IMR-90 (cell line): ENCODE data around the gene AP1M2. TPM values are rescaled to one million over a fixed set of nuclear protein-coding genes. Genes with fewer than 3 reads are reported as not detected.

Experiments
- ATAC-seq: fragments of 200-7000 bp; cut with Tn5 transposase; 2 replicates; pipeline ENCODE4 v1.9.1; 2020; ENCODE audit warnings: low read depth, mild to moderate bottlenecking, moderate library complexity
- BruUV-seq: library from RNA; stranded (reverse); fragments of 400-500 nt; replicated peaks from 2 replicates; lab custom pipeline; 2021; lab: Mats Ljungman, UMichigan
- CTCF ChIA-PET: fragments of 300-600 bp; formaldehyde crosslinking; extraction: SDS; loops from one replicate; lab custom pipeline; 2021; ENCODE audit warnings: antibody characterized with exemption; lab: Yijun Ruan, JAX
- POLR2A ChIA-PET: fragments of 300-600 bp; sonication (Branson Sonifier 250); formaldehyde crosslinking; loops from one replicate; lab custom pipeline; 2022; ENCODE audit warnings: antibody characterized with exemption; ENCODE audit not compliant: unreplicated experiment; lab: Charles Lee
- DNase-seq: peaks from one replicate; pipeline ENCODE4 v3.0.0; 2013
- H2AFZ ChIP-seq: replicated peaks from 2 replicates; pipeline ENCODE3; 2013; ENCODE audit warnings: low read length, mild to moderate bottlenecking; ENCODE audit not compliant: poor library complexity
- H2AK5ac ChIP-seq: 2 replicates; pipeline ENCODE4 v1.6.1; 2013; ENCODE audit warnings: low read depth, low read length, inconsistent platforms
- H2AK9ac ChIP-seq: replicated peaks from 2 replicates; pipeline ENCODE3; 2013; ENCODE audit warnings: mild to moderate bottlenecking, low read depth, low read length, moderate library complexity; ENCODE audit not compliant: poor library complexity
- H2BK120ac ChIP-seq: 2 replicates; pipeline ENCODE4 v1.6.1; 2013; ENCODE audit warnings: low read depth, low read length, inconsistent platforms
- H2BK15ac ChIP-seq: 3 replicates; pipeline ENCODE4 v1.6.1; 2013; ENCODE audit warnings: low read depth, low read length, inconsistent platforms
- H2BK20ac ChIP-seq: 2 replicates; pipeline ENCODE4 v1.6.1; 2013; ENCODE audit warnings: low read depth, mild to moderate bottlenecking, inconsistent platforms, low read length, moderate library complexity
- H2BK5ac ChIP-seq: 2 replicates; pipeline ENCODE4 v1.6.1; 2013; ENCODE audit warnings: mild to moderate bottlenecking, low read depth, low read length, inconsistent platforms; ENCODE audit not compliant: poor library complexity, severe bottlenecking
- H3K14ac ChIP-seq: replicated peaks from 2 replicates; pipeline ENCODE4 v1.6.1; 2013; ENCODE audit warnings: low read depth, low read length, inconsistent platforms
- H3K18ac ChIP-seq: 2 replicates; pipeline ENCODE4 v1.6.1; 2013; ENCODE audit warnings: low read depth, low read length, control low read depth
- H3K23ac ChIP-seq: 2 replicates; pipeline ENCODE4 v1.6.1; 2013; ENCODE audit warnings: low read depth, low read length, inconsistent platforms
- H3K27ac ChIP-seq: 2 replicates; pipeline ENCODE4 v1.5.1; 2013; ENCODE audit warnings: mild to moderate bottlenecking, control low read depth, low read length; ENCODE audit not compliant: insufficient read depth
- H3K27me3 ChIP-seq: 2 replicates; pipeline ENCODE4 v1.6.1; 2013; ENCODE audit warnings: low read length; ENCODE audit not compliant: control insufficient read depth, insufficient read depth
- H3K36me3 ChIP-seq: 2 replicates; pipeline ENCODE4 v1.6.1; 2013; ENCODE audit warnings: low read length, mixed read lengths; ENCODE audit not compliant: control insufficient read depth, insufficient read depth
- H3K4ac ChIP-seq: 2 replicates; pipeline ENCODE4 v1.6.1; 2013; ENCODE audit warnings: low read depth, low read length, inconsistent platforms
- H3K4me1 ChIP-seq: 2 replicates; pipeline ENCODE4 v1.6.1; 2013; ENCODE audit warnings: low read length, mixed read lengths; ENCODE audit not compliant: control insufficient read depth, insufficient read depth
- H3K4me2 ChIP-seq: 2 replicates; pipeline ENCODE4 v1.6.1; 2013; ENCODE audit warnings: low read depth, mild to moderate bottlenecking, control low read depth, low read length, moderate library complexity
- H3K4me3 ChIP-seq: 2 replicates; pipeline ENCODE4 v1.5.1; 2013; ENCODE audit warnings: low read depth, mild to moderate bottlenecking, control low read depth, low read length, moderate library complexity; ENCODE audit not compliant: insufficient read depth
- H3K56ac ChIP-seq: 2 replicates; pipeline ENCODE4 v1.6.1; 2013; ENCODE audit warnings: low read length, inconsistent platforms; ENCODE audit not compliant: insufficient read depth; ENCODE audit errors: extremely low read depth
- H3K79me1 ChIP-seq, 2 experiments: 2 replicates each; pipeline ENCODE4 v1.6.1; 2013; ENCODE audit warnings: low read length in 2 of 2, inconsistent platforms in 1 of 2, low read depth in 1 of 2
- H3K9ac ChIP-seq: 2 replicates; pipeline ENCODE4 v1.6.1; 2013; ENCODE audit warnings: low read depth, low read length, control low read depth
- H3K9me1 ChIP-seq: 2 replicates; pipeline ENCODE4 v1.6.1; 2013; ENCODE audit warnings: low read length, inconsistent platforms; ENCODE audit not compliant: insufficient read depth
- H3K9me3 ChIP-seq: 2 replicates; pipeline ENCODE4 v1.6.1; 2013; ENCODE audit warnings: low read length; ENCODE audit not compliant: control insufficient read depth, insufficient read depth
- H4K20me1 ChIP-seq: 2 replicates; pipeline ENCODE4 v1.6.1; 2013; ENCODE audit warnings: low read length, inconsistent platforms; ENCODE audit not compliant: insufficient read depth
- H4K5ac ChIP-seq: 2 replicates; pipeline ENCODE4 v1.6.1; 2013; ENCODE audit warnings: mild to moderate bottlenecking, low read depth, low read length, control low read depth
- H4K8ac ChIP-seq, 2 experiments: 2 replicates each; pipeline ENCODE4 v1.6.1; 2013; ENCODE audit warnings: low read depth in 2 of 2, low read length in 2 of 2, control low read depth in 1 of 2, inconsistent platforms in 1 of 2
- H4K91ac ChIP-seq: 2 replicates; pipeline ENCODE4 v1.6.1; 2013; ENCODE audit warnings: low read depth, low read length, inconsistent platforms; ENCODE audit not compliant: insufficient read depth
- BHLHE40 ChIP-seq: fragments of 150-350 bp; IDR thresholded peaks from 2 replicates; pipeline ENCODE4 v1.6.1; 2016; ENCODE audit warnings: mild to moderate bottlenecking, low read depth, low read length
- CEBPB ChIP-seq: IDR thresholded peaks from 2 replicates; pipeline ENCODE4 v1.6.1; 2012; ENCODE audit warnings: low read depth, low read length, improper control_type of control experiment
- ELK1 ChIP-seq: fragments of 150-350 bp; IDR thresholded peaks from 2 replicates; pipeline ENCODE4 v1.6.1; 2016; ENCODE audit warnings: low read depth, mild to moderate bottlenecking, low read length, moderate library complexity, borderline replicate concordance
- FOS ChIP-seq: fragments of 150-350 bp; IDR thresholded peaks from 2 replicates; pipeline ENCODE4 v1.6.1; 2016; ENCODE audit warnings: low read depth, low read length
- MAFK ChIP-seq: IDR thresholded peaks from 2 replicates; pipeline ENCODE4 v1.6.1; 2012; ENCODE audit warnings: low read depth, low read length, improper control_type of control experiment
- MAZ ChIP-seq: IDR thresholded peaks from 2 replicates; pipeline ENCODE4 v1.6.1; 2012; ENCODE audit warnings: low read depth, mild to moderate bottlenecking, low read length, improper control_type of control experiment, moderate library complexity, borderline replicate concordance
- NFE2L2 ChIP-seq: fragments of 150-350 bp; IDR thresholded peaks from 2 replicates; pipeline ENCODE4 v1.6.1; 2016; ENCODE audit warnings: low read depth, mild to moderate bottlenecking, low read length
- POLR2A ChIP-seq: IDR thresholded peaks from 2 replicates; pipeline ENCODE4 v1.6.1; 2012; ENCODE audit warnings: mild to moderate bottlenecking, low read depth, low read length
- RAD21 ChIP-seq: IDR thresholded peaks from 2 replicates; pipeline ENCODE4 v1.6.1; 2012; ENCODE audit warnings: low read length, improper control_type of control experiment
- USF2 ChIP-seq: fragments of 150-350 bp; IDR thresholded peaks from 2 replicates; pipeline ENCODE4 v1.6.1; 2017; ENCODE audit warnings: mild to moderate bottlenecking, antibody characterized with exemption, low read length, low read depth
- WGBS, 2 experiments: methylation state at CpG; one replicate each; pipeline versions ENCODE4 v1.1.5 to v1.1.7; 2013; ENCODE audit warnings: missing lambda C conversion rate in 2 of 2; ENCODE audit not compliant: insufficient read length in 1 of 2; ENCODE audit errors: extremely low coverage in 2 of 2; 5-methylcytosine and 5-hydroxymethylcytosine counted together
- dilution Hi-C: fragments of 300-500 bp; cut with HindIII; formaldehyde crosslinking; loops from one replicate; pipeline ENCODE4 v1.14.3; 2018; ENCODE audit warnings: low sequenced_read_pairs; ENCODE audit not compliant: unreplicated experiment
- in situ Hi-C: fragments of 300-500 bp; cut with MboI; formaldehyde crosslinking; loops from 3 replicates; pipeline ENCODE4 v1.14.3; 2019; ENCODE audit warnings: low sequenced_read_pairs, inconsistent platforms, mixed read lengths
- intact Hi-C: fragments of 100-400 bp; cut with micrococcal nuclease; formaldehyde crosslinking; loops from 2 replicates; pipeline ENCODE4 v1.10.0; 2022
- polyA plus RNA-seq, 3 experiments: library from polyadenylated mRNA; depleted of rRNA; stranded (reverse); fragments of >200 nt; gene quantifications; 2 replicates each; pipeline ENCODE4 v1.2.3, GENCODE V29; 2012; ENCODE audit warnings: low replicate concordance in 1 of 3
- total RNA-seq: library from RNA; depleted of rRNA; stranded (reverse); fragments of >200 nt; gene quantifications from 2 replicates; pipeline ENCODE4 v1.2.3, GENCODE V29; 2012

Gene AP1M2
- total and polyA plus RNA-seq, 2 of the 4 experiments (the other 2 are of a cell fraction), result 0.17 TPM; not detected in 1

DNA sequence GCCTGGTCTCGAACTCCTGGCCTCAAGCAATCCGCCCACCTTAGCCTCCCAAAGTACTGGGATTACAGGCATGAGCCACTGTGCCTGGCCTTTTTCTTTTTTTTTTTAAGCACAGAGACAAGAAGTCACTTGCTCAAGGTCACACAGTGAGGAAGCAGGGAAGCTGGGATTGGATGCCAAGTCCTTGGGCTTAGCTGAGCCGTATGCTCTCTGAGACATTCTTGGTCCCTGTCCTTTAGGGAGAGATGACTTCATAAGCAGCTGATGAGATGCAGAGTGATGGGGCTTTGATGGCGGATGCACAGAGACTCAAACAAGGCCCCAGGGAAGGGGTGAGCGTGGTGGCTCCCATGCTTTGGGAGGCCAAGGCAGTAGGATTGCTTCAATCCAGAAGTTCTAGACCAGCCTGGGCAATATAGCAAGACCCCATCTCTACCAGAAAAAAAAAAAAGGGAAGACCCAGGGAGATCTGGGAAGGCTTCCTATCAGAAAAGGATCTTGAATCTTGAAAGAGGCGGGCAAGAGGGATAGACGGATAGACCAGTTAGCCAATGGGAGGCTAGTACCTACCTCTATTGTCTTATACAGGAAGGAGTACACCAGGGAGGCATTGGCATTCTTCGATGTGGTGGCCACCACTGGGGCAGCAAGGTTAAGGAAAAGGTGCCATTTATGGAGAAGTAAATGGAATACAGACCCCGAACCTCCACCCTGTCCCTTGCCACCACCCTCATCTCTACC, 3.9 kb downstream of the AP1M2 start (continued):
- TF ChIP-seq RAD21, result no peak

DNA sequence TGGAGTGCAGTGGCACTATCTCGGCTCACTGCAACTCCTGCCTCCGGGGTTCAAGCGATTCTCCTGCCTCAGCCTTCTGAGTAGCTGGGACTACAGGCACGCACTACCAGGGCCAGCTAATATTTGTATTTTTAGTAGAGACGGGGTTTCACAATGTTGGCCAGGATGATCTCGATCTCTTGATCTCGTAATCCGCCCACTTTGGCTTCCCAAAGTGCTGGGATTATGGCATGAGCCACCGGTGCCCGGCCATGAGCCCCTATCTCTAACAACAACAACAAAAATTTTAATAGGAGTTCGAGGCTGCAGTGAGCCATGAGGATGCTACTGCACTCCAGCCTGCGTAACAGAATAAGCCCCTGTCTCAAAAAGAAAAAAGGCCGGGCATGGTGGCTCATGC, 5.0 kb downstream of the AP1M2 start:
- H3K4me3 ChIP-seq, result no peak overlapping the region
- peaks cover 9% of the 10 kb centered on the region for H3K27me3 ChIP-seq
- H2AK5ac ChIP-seq, result no peak overlapping the region
- no peaks in the 10 kb centered on the region; the same call in 1 of the 2 replicates for H3K9me3 ChIP-seq
- no peaks in the 10 kb centered on the region; the same call in 1 of the 2 replicates for H4K20me1 ChIP-seq
- POLR2A ChIA-PET, result interaction anchor here (0.6 kb wide), 1 partner anchor 82 kb away, joined by 5 read pairs; no protein-coding TSS in a partner anchor
- intact Hi-C loops, result no loop called here
- H3K56ac ChIP-seq, result no peak overlapping the region
- H2BK20ac ChIP-seq, result no peak overlapping the region
- no peak overlapping the region for H3K27ac ChIP-seq
- CTCF ChIA-PET, result interaction anchor here (0.6 to 3.1 kb wide), 5 partner anchors 9 to 62 kb away, joined by 3 to 38 read pairs (median 6); no protein-coding TSS in a partner anchor
- no peaks in the 10 kb centered on the region for H3K9me1 ChIP-seq
- H3K9ac ChIP-seq, result no peak overlapping the region
- H3K79me1 ChIP-seq, result no peaks in the 10 kb centered on the region
- no peak overlapping the region for H3K4ac ChIP-seq
- 93% methylated on average over 10 of the region's 13 CpGs; no CpG with 5 or more reads in 1 of the 2 experiments for WGBS, 2 experiments
- BruUV-seq, result no TSS peak
- H3K4me1 ChIP-seq, result peaks cover under 1% of the 10 kb centered on the region; the same call in 1 of the 2 replicates
- no peak overlapping the region for H2BK15ac ChIP-seq
- no peak overlapping the region for H4K8ac ChIP-seq
- no peak overlapping the region for H4K5ac ChIP-seq
- no peak overlapping the region for H3K14ac ChIP-seq
- H3K18ac ChIP-seq, result no peak overlapping the region
- no peak overlapping the region for H2AK9ac ChIP-seq
- no peak overlapping the region for H3K4me2 ChIP-seq
- DNase-seq (no peak), ATAC-seq (no peak)
- dilution Hi-C loops, result no loop called here
- in situ Hi-C loops, result loop anchor here (5.0 kb wide), 1 partner anchor 60 kb away; no protein-coding TSS in a partner anchor
- H2BK5ac ChIP-seq, result no peak overlapping the region
- H2BK120ac ChIP-seq, result no peak overlapping the region
- H4K91ac ChIP-seq, result no peak overlapping the region
- H2AFZ ChIP-seq, result no peak overlapping the region
- no peaks in the 10 kb centered on the region for H3K36me3 ChIP-seq
- TF ChIP-seq MAFK (no peak), NFE2L2 (no peak), FOS (no peak), CEBPB (no peak), MAZ (no peak), RAD21 (no peak), POLR2A (no peak), ELK1 (no peak), BHLHE40 (no peak), USF2 (no peak)
- no peak overlapping the region for H3K23ac ChIP-seq
